ENCODE data around the gene VASN.

The VASN gene

DNA sequence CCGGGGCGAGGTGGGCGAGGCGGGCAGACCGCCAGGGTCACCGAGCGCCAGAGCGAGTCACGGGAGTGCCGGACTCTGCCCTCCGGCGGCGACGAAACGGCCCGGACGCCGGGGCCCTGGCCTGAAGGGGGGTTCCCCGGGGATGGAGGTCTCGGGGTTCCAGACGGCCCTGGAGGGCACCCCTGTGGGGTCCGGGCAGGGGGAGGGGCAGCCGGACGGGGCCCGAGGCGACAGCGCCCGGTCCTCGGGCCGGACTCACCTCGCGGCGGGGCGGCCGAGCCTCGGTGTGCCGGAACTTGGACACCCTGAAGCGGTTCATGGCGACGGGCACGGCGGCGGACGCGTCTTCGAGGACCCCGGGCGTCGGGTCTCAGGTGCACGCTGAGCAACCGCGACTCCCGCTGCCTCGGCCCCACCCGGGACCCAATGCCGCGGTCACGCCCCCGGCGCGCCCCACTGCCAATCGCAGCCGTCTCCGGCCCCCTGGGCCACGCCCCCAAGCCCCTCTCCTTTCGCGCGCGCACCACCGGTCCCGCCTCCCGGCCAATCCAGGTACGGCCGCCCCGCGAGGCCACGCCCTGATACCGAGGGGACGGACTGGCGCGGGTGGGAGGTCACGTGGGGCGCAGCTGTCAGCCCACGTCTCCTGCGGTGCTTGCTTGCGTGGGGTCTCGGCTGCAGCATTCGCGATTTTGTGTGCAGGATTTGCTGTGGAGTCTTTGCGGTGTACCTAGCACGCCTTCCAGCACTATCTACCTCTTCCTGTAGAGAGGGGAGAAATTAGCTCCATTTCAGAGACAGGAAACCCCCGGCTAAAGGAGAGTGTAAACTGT is 44.8 kb downstream of the VASN start, which contains the start of gene CORO7:
Gene CORO7 (minus strand): TSS at position 397 of the 833 bp plus-strand sequence. CDS start 78 bp downstream, at position 319.
- Histone ChIP-seq H3K18ac (ENCODE audit: low read depth in 1 of 2, low read length in 2 of 2) (peak within 1 kb of the TSS; percentile 81 to 87), H3K14ac (ENCODE audit: low read length in 2 of 2) (peak within 1 kb of the TSS; percentile 17 to 93), H2BK120ac (ENCODE audit: low read depth, low read length) (peak within 1 kb of the TSS; percentile 52), H2AFZ (ENCODE audit: low read depth, low read length) (peak within 1 kb of the TSS; percentile 72), H3K36me3 (ENCODE audit: control insufficient read depth in 1 of 2, insufficient read depth in 2 of 2, low read depth in 1 of 2, low read length in 2 of 2) (peaks cover 7 to 18% of the 10 kb centered on the region in 2 experiments), H3K27ac (ENCODE audit: low read length, poor library complexity, severe bottlenecking) (no peak within 1 kb of the TSS), H2BK5ac (ENCODE audit: low read depth, low read length, poor library complexity, severe bottlenecking) (no peak within 1 kb of the TSS), H3K4me3 (ENCODE audit: insufficient read depth in 1 of 2, low read depth in 1 of 2, low read length in 2 of 2) (peak within 1 kb of the TSS; percentile 83 to 95), H3K4me2 (ENCODE audit: low read length, poor library complexity, severe bottlenecking) (peak within 1 kb of the TSS; percentile 60), H3K4ac (ENCODE audit: low read depth in 1 of 2, low read length in 2 of 2) (peak within 1 kb of the TSS; percentile 67 to 81), H3K27me3 (ENCODE audit: control insufficient read depth in 1 of 2, insufficient read depth in 1 of 2, low read length in 2 of 2) (no peaks in the 10 kb centered on the region), H3K4me1 (ENCODE audit: control insufficient read depth, insufficient read depth, low read depth, low read length) (peaks cover 13% of the 10 kb centered on the region), H2AK5ac (ENCODE audit: low read length, severe bottlenecking) (no peak within 1 kb of the TSS), H2BK15ac (ENCODE audit: low read depth, poor library complexity, severe bottlenecking) (peak within 1 kb of the TSS; percentile 89), H4K91ac (ENCODE audit: low read length) (peak within 1 kb of the TSS; percentile 82), H3K23ac (ENCODE audit: low read length in 2 of 2) (peak within 1 kb of the TSS in 1 of 2 experiments; percentile 63), H3K79me1 (replicated peaks; ENCODE audit: low read length, poor library complexity, severe bottlenecking) (peaks cover 34% of the 10 kb centered on the region), H3K9me3 (ENCODE audit: control insufficient read depth, low read length) (no peaks in the 10 kb centered on the region), H2BK12ac (ENCODE audit: low read length in 2 of 2) (peak within 1 kb of the TSS in 1 of 2 experiments; percentile 43), H4K8ac (ENCODE audit: low read length) (peak within 1 kb of the TSS; percentile 61), H3K9ac (ENCODE audit: low read length) (peak within 1 kb of the TSS; percentile 85)
- peak; percentile 91 for DNase-seq
- WGBS = under 1% methylated on average over 71 of the region's 92 CpGs

DNA sequence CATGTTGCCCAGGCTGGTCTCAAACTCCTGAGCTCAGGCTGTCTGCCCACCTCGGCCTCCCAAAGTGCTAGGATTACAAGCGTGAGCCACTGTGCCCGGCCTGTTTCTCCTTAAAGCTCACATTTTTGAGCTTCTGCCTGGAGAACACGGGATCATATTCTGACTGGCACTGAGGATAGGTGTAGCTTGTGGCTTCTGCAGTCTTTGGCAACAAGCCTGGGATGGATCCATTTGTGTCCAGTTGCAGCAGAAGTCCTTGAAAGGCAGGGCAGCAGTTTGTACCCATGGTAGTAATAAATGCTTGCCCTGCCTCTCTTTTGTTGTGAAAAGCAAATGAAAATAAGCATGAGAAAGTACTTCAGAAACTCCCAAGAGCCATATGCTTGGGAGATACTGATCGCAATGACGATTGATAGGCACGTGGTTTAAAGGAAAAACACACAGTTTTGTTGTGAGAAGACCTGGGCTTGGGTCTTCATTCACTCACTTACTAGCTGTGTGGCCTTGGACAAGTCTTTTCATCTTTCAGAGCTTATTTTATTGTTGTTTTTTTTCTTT is 47.8 kb downstream of the VASN start:
- Histone ChIP-seq H3K9ac (ENCODE audit: low read length) (no peak overlapping the region), H3K9me3 (ENCODE audit: control insufficient read depth, low read length) (no peaks in the 10 kb centered on the region), H3K4ac (ENCODE audit: low read depth in 1 of 2, low read length in 2 of 2) (no peak overlapping the region), H4K8ac (ENCODE audit: low read length) (no peak overlapping the region), H3K4me2 (ENCODE audit: low read length, poor library complexity, severe bottlenecking) (no peak overlapping the region), H4K91ac (ENCODE audit: low read length) (no peak overlapping the region), H2BK12ac (ENCODE audit: low read length in 2 of 2) (no peak overlapping the region), H2BK15ac (ENCODE audit: low read depth, poor library complexity, severe bottlenecking) (no peak overlapping the region), H3K18ac (ENCODE audit: low read depth in 1 of 2, low read length in 2 of 2) (no peak overlapping the region), H3K27me3 (ENCODE audit: control insufficient read depth in 1 of 2, insufficient read depth in 1 of 2, low read length in 2 of 2) (no peaks in the 10 kb centered on the region), H3K36me3 (ENCODE audit: control insufficient read depth in 1 of 2, insufficient read depth in 2 of 2, low read depth in 1 of 2, low read length in 2 of 2) (no peaks in the 10 kb centered on the region), H2AK5ac (ENCODE audit: low read length, severe bottlenecking) (no peak overlapping the region), H3K4me3 (ENCODE audit: insufficient read depth in 1 of 2, low read depth in 1 of 2, low read length in 2 of 2) (no peak overlapping the region), H2BK5ac (ENCODE audit: low read depth, low read length, poor library complexity, severe bottlenecking) (no peak overlapping the region), H3K4me1 (ENCODE audit: control insufficient read depth, insufficient read depth, low read depth, low read length) (peaks cover 13% of the 10 kb centered on the region), H2BK120ac (ENCODE audit: low read depth, low read length) (no peak overlapping the region), H3K27ac (ENCODE audit: low read length, poor library complexity, severe bottlenecking) (no peak overlapping the region), H3K14ac (ENCODE audit: low read length in 2 of 2) (no peak overlapping the region), H2AFZ (ENCODE audit: low read depth, low read length) (no peak overlapping the region), H3K23ac (ENCODE audit: low read length in 2 of 2) (no peak overlapping the region), H3K79me1 (replicated peaks; ENCODE audit: low read length, poor library complexity, severe bottlenecking) (peaks cover 13% of the 10 kb centered on the region)
- WGBS = 89% methylated on average over 7 of the region's 7 CpGs
- no peak for DNase-seq

DNA sequence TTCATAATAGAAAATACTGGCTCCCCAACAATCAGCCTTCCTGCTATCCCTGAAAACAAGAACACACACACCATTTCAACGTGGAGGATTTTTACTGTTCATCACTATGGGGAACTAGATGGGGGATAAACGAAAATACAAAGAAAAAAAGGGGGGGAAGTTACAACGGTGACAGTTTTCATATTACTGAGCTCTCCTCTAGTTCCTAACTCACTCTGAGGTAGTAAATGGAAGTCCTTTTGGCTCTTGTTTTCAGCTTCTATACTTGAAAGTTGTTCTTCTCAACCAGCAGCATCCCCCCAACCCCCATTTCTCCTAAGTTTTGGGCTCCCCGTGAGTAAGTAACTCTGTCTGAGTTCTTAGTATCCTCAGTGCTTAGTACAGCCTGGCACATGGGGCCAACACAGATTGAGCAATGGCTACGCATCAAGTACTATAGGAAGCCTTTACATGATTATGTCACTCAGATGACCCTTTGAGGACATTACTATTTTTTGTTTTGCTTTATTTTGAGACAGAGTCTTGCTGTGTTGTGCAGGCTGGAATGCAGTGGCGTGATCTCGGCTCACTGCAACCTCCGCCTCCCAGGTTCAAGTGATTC is 49.0 kb downstream of the VASN start:
- Histone ChIP-seq H3K36me3 (ENCODE audit: control insufficient read depth in 1 of 2, insufficient read depth in 2 of 2, low read depth in 1 of 2, low read length in 2 of 2) (no peaks in the 10 kb centered on the region), H2AK5ac (ENCODE audit: low read length, severe bottlenecking) (no peak overlapping the region), H2BK5ac (ENCODE audit: low read depth, low read length, poor library complexity, severe bottlenecking) (no peak overlapping the region), H3K27ac (ENCODE audit: low read length, poor library complexity, severe bottlenecking) (no peak overlapping the region), H3K4ac (ENCODE audit: low read depth in 1 of 2, low read length in 2 of 2) (no peak overlapping the region), H3K9ac (ENCODE audit: low read length) (no peak overlapping the region), H3K27me3 (ENCODE audit: control insufficient read depth in 1 of 2, insufficient read depth in 1 of 2, low read length in 2 of 2) (no peaks in the 10 kb centered on the region), H2BK12ac (ENCODE audit: low read length in 2 of 2) (no peak overlapping the region), H4K8ac (ENCODE audit: low read length) (no peak overlapping the region), H2BK15ac (ENCODE audit: low read depth, poor library complexity, severe bottlenecking) (no peak overlapping the region), H2BK120ac (ENCODE audit: low read depth, low read length) (no peak overlapping the region), H3K18ac (ENCODE audit: low read depth in 1 of 2, low read length in 2 of 2) (no peak overlapping the region), H3K9me3 (ENCODE audit: control insufficient read depth, low read length) (no peaks in the 10 kb centered on the region), H3K4me3 (ENCODE audit: insufficient read depth in 1 of 2, low read depth in 1 of 2, low read length in 2 of 2) (no peak overlapping the region), H3K79me1 (replicated peaks; ENCODE audit: low read length, poor library complexity, severe bottlenecking) (peaks cover 7% of the 10 kb centered on the region), H3K4me2 (ENCODE audit: low read length, poor library complexity, severe bottlenecking) (no peak overlapping the region), H3K4me1 (ENCODE audit: control insufficient read depth, insufficient read depth, low read depth, low read length) (peaks cover 10% of the 10 kb centered on the region), H4K91ac (ENCODE audit: low read length) (no peak overlapping the region), H3K23ac (ENCODE audit: low read length in 2 of 2) (no peak overlapping the region), H2AFZ (ENCODE audit: low read depth, low read length) (no peak overlapping the region), H3K14ac (ENCODE audit: low read length in 2 of 2) (no peak overlapping the region)
- peak; percentile 8 for DNase-seq
- 94% methylated on average over 5 of the region's 8 CpGs for WGBS
